GM19438 (cell line): ENCODE measurements around the gene NOS3.

Source experiments
- ATAC-seq: cut with Tn5 transposase; IDR thresholded peaks from one replicate; pipeline ENCODE4 v1.9.1; 2021; ENCODE audit warnings: low read depth; ENCODE audit not compliant: unreplicated experiment

NOS3 gene

DNA sequence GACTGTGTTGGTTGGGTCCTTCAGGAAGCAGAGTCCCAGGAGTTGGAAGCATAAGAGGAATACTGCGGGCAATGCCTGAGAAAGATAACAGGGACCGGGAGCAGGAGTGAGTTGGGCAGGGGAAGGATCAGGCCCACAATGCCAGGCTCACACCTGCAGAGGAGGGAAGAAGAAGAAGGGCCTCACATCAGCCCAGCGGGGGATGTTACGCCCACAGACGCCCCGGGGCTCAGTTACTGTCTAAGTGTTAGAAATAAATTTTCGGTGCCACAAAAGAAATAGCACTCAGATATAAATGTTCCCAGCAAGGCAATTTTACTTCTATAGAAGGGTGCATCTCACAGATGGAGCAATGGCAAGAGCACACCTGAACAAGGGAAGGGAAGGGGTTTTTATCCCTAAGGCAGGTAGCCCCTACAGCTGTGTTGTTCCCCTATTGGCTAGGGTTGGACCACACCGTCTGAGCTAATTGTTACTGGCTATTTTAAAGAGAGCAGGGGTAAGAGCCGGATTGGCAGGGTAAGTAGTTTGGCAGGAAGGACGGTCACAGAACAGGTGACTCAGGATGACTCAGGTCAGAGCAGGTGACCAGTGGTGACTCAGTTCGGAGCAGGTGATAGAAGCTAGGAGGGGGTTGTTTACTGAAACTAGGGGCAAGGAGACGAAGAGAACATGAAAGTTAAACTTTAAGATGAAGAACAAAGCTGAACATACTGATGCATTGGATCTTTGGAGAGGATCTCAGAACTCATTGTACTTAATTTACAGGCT is at the start of gene NOS3:
NOS3 (plus strand) TSS at position 602 of the 771 bp plus-strand sequence. CDS start 2,787 bp downstream, outside the sequence.
- ATAC-seq = no peak

DNA sequence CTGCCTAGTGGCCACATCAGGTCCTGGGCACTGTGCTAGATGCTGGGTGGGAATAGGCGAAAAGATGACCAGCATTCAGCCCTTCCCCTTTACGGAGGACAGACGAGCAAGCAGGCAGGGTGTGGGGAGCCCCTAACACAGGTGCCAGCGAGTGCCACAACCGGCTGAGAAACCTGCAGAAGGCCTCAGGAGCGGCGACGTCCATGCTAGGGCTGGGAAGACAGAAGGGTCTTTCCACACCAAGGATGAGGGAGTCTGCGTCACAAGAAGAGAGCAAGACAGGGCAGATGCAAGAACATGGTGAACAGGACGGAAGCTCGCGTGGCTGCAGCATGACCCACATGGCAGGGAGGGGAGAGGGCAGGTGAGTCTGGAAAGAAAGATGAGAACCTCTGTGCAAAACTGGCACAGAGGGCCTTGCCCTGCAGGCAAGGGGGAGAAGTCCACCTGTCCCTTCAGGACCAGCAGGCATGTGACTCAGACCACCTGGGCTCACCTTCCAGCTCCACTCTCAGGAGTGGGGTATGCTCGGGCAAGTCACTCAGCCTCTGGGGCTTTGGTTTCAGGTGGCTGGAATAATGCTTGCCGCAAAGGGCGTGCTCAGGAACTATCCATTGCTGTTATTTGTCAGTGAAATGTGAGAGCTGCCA is 49.3 kb upstream of the NOS3 start:
- no peak for ATAC-seq

DNA sequence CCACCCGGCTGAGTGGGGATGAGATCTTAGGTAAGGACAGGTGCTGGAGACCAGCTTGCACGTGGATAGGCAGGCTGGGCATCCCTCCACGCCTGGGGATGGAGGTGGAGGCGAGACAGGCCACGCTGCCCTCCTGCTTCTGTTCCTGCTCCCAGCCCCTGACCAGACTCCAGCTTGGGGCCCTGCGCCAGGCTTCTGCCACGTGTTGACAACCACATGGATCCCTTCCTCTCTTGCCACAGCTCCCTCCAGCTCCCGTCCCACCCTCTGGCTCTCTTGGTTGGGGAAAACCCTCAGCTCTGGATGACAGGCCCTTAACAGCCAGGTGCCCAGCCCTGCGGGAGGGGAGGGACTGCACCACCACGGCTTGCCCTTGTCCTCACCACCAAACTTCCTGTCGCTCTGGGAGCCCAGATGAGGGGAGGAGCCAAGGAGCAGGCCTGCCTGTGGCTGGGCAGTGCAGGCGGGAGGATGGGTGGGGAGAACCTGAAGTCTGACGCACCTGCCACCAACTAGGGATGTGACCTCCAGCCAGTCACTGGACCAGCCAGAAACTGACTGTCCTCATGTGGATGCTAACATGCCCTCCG is 48.7 kb upstream of the NOS3 start:
- no peak for ATAC-seq

DNA sequence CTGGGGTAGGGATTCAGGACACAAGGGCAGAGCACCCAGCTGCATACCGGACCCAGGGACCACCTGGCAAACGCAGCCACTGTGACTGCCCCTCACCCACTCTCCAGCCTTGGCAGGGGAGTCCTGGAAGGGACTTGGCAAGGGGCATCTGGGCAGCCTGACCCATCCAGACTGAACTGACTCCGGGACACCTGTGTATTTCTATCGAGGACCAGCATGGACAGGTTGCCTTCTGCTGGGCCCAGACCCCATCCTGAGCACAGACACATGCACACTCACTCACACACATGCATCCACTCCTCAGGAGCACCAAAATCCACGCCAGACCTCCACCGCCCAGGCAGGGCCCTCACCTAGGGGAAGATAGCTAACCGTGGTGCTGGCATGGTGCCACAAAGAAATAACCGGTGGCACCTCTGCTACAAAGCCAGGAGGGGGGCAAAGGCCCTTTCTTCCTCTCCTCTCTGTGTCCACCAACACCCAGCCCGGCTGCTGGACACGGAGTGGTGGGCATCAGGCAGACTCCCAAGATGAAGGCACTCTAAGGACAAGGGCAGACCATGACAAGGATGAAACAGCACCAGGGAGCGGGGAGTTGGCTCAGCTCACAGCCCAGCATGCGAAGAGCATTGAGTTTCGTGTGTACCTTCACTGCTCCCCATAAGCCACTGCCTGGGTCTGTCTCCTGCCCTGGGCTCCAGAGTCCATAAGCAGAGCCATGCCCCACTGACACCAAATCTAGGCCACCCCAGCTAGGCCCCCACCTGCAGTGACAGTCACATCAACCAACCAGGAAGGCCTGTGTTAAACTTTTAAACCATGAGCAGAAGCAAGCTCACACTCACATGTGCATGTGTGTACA is 48.0 kb upstream of the NOS3 start:
- no peak for ATAC-seq

DNA sequence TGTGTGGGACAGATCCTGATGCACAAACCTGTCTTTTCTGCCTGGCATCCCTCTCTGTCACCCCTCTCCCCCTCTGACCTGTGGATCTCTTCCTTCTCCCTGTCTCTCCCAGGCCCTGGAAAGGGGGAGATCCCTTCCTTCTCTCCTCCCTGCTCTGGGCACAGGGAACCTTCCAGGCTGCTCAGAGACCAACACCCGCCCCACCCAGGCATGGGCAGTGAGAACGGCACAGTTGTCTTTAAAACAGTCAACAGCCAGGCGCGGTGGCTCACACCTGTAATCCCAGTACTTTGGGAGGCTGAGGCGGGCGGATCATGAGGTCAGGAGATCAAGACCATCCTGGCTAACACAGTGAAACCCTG is 47.4 kb upstream of the NOS3 start:
- ATAC-seq = no peak

DNA sequence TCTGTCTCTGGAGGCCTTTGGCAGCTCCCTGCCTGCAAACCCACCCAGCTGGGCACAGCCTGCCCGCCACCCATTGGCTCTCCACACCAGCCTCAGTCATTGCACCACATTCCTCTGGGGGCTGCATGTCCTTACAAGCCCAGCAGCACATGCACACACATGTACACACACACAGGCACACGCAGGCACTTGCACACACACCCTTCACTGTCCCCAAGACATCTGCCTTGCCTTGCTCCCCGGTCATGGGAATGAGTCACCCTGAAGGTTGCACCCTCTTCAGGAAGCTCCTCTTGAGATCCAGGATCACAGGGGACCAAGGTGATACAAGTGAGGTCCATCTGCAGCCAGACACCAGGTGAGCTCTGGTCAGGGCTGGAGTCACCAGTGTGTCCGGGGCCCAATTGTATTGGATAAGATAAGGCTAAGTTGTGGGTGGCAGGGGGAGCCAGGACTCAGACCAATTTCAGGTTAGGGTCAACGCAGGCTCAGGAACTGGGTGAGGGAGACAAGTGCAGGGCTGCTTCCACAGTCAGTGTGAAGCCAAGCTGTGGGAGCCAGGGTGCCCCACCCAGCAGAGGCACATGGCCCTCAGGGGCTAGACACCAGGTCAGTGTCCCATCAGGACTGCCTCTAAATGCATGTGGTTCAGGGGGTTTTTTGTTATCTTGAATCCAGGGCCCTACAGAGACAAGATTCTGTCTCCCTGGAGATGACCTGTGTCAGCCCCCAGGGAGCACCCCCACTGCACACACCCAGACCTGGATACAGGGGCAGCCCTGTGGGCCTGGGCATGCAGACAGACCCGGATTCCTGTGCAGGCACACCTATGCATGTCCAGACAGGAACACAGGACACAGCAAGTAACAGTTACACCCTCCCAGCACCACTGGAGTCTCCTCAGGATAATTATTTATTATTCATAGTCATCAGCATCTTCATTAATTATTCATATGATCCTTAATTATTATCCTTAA is 46.5 kb upstream of the NOS3 start:
- ATAC-seq = no peak

DNA sequence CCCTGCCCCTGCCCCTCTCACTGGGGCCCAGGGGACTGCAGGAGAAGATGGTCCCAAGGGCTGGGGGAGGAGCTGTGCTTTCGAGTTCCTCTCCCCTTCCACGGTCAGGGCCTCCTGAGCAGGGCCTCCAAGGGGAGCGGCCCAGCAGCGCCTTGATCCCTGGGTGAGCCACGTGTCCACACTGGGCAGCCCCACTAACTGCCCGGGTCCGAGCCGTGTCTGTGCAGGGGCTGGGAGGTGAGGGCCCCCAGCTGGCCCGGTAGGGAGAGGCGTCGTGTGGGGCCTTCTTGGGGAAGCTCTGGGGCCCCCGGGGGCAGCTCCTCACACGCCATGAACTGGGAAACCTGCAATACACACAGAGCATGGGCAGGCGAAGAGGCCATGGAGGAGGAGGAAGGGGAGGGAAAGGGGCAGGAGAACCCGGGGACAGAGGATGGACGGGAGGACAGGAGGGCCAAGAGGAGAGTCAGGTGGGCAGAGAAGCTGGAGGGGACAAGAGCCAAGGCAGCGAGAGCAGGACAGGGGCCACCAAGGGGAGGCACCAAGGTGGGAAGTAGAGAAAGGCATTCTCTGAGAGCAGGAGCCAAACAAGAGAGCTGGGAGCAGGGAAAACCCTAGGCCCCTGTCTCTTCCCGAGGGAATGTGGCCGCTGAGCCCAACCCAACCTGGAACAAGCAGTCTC is 45.5 kb upstream of the NOS3 start:
- no peak for ATAC-seq

DNA sequence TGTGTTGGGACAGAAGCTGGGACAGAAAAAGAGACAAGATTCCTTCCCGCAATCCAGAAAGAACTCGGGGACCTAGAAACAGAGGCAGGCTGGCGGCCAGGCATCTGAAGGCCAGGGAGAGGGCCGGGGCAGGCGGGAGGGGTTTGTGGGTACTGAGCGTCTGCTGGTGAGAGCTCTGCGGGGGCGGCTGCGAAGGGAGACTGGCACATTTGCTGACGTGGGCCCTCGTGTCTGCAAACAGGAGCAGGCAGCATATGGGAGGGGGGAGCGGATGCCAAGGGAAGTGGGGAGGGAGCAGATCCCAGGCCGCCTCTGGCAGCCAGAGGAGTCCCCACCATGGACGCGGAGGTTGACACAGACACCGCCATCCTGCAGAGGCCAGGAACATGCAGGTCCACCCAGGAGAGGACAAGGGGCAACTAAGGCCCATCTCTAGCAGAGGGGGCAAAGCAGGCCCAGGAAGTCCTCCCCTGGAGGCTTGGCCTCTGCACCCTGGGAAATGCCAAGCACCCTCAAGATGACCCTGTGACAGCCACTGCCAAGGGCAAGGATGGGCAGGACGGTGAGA is 44.9 kb upstream of the NOS3 start:
- ATAC-seq = no peak

DNA sequence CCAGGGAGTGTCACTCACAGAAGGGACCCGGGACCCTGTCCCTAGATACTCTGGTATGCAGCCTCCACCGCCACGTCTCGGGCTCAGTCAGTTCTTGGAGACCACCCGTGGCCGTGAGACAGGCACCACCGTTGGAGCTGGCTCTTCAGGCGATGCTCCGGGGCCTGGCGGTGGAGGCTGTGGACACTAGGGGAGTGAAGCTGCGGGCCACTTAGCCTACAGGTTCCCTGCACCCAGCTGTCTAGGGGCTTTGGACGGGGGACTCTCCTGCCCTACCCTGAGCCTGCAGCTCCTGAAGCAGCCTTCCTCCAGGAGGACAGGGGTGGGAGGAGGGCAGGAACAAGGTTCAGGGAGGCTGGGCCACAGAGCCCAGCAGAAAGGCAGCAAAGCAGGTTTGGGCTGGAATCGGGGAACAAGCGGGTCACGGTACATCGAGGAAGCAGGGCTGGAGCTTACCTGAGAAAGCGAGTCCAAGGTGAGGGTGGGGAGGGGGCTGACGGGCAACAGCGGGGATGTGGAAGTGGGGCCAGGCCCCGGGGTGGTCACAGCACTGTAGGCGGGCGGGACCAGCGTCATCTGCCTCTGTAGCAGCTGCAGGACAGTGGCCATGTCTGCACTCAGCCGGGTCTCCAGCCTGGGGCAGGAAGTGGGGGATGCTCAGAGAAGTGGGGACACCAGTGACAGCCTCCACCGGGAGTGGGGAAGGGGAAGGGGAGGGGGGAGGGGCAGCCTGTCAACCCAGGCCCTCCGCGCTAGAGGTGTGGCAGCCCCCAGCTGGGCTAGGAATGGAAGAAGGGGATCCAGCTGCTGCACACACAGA is 44.2 kb upstream of the NOS3 start:
- ATAC-seq = no peak

DNA sequence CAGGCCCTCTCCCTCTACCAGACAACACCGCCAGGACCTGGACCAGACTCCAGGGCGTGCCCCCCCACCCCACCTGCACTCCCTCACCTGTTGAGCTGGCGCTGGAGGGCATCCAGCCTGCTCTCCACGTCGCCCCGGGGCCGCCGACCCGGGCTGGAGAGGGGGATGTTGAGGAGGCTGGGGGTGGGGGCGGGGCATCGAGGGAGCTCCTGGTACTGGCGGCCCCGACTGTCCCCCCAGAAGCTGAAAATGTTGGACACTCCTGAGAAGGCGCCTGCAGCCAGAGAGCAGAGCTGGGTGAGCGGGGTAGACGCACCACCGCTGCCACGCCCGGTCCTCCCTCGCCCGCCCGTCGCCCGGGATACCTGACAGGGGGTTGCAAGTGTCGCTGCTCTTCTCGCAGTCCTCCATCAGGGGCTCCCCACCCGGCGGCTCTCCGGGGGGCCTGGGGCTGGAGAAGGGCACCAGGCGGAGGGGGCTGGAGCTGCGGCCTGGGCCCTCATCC is 43.5 kb upstream of the NOS3 start:
- no peak for ATAC-seq

DNA sequence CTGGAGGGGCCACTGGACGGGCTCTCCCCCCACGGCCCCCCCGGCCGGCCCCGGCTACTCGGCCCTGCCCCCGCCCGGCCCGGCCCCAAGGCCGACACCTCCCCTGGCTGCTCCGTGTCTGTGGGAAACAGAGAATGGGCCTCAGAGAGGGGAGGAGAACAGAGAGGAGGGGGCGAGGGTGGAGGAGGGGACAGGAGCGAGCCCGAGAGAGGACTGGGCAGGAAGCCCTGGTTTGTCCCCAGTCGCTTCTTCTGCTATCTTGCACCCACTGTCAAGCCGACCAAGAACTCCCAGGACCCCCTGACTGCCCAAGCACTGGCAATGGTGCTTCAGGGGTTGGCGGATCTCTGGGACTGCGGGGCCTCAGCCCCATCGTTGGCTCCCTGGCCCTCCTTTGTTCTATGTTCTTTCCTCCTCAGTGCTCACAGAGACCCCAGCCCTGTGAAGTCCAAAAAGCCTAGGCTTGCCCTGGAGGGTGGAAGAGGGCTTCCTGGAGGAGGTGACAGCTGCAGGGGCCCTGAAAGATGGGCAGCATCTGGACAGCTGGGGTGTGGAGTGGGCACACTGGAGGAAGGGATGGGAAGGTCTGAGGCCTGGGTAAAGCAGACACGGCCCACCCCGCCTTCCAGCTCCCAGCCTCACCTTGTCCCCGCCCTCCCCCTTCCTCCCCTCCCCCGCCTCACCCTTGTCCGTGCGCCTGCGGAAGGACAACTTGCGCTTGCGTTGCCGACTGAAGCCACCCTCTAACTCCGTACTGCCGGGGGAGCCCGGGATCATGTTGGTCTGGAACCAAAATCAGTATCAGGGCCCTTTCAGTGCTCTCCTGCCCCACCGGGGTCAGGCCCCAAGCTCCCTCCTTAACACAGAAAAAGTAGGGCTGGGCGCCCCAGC is 42.8 kb upstream of the NOS3 start:
- ATAC-seq = no peak

DNA sequence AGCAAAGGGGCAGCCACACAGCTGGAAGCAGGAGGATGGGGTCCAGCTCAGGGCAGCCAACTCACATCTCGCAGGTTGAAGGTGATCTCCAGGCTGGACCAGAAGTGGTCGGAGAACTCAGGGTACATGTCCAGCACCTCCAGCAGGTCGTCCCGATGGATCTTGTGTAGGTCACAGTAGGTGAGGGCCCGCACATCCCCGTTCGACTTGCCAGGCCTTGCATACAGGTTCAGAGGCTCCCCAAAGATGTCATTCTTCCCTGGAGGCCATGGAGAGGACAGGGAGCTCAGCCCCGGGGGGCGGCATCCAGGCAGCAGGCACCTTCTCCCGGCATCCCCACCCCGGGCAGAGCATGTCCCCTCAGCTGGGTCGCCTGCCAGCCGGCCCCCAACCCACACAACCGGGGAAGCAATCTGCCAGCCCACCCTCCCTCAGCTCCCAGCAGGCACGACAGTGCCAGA is 42.0 kb upstream of the NOS3 start:
- no peak for ATAC-seq

DNA sequence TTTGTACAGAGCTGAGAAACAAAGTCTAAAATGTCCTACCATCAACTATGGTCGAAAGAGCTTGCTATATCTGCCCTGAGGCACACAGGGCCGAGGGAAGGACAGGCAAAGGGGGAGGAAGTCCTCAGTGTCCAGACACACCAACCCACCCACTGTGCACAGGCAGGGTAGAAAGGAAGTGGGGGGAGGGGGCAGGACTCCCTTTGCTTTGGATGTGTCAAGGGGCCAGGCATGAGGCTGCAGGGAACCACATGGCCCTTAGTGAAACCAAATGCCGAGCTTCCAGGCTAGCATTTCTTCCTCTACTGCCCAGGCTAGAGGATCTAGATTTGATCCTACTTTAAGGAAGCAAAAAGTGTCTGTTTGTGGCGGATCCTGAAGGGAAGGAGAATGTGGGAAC is 41.3 kb upstream of the NOS3 start:
- no peak for ATAC-seq

DNA sequence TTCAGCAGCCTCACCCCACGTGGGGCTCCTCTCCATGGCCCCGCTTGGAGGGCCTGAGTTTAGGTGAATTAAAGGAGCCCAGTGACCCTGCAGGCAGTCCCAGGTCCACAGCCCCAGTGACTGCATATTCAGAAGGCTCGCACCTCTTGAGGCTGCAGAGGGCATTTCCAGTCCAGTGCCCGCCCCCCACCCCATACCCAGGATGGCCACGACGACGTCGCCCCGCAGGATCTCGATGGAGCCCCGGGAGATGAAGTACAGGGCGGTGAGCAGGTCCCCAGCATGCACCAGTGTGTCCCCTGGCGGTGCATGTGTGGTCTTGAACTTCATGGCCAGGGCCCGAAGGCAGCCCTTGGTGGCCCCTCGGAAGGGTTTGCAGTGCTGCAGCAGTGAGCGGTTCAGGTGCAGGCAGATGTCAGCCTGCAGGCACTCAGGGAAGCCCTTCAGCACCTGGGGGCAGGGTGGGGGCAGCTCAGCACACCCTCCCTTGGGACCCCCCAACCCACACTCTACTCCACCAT is 40.8 kb upstream of the NOS3 start:
- ATAC-seq = no peak

DNA sequence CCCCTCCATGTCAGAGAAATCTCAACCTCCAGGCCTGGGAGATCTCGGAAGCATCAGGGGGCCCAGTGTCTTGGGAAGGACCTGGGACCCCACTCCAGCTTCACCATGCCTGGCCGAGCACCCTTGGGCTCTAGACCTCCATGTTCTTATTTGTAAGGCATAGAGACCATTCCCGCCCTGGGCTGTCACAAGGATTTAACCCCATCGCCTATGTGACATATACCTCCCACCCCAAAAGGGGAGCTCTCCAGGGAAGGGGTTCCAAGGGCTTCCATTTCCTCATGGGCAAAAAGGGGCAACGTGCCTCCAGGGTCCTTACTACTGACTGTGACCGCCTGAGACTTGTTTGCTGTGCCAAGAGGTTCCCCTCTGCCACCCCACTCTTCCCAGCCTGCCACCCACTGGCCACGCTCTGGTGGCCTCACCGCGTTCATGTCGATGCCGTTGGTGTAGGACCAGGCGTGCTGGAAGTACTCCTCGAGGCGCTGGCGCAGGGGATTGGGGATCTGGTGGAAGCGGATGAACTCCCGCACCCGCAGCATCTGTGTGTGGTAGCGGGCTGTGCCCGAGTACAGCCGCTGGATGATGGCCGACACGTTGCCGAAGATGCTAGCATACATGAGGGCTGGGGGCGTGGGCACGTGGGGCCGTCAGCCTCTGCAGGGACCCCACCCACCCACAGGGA is 40.2 kb upstream of the NOS3 start:
- no peak for ATAC-seq

DNA sequence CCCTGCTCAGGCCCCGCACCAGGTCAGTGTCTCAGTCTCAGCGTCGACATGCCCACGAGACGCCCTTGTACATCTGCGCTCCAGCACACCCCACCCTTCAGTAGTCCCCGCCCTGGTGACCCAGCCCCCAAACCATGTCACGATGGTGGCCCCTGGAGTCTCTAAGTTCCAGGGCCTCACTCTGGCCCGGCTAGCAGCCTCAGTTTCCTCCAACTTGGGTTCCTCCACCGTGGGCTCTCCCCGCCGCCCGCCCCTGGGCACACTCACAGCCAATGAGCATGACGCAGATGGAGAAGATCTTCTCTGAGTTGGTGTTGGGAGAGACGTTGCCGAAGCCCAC is 39.7 kb upstream of the NOS3 start:
- ATAC-seq = no peak
